GM18873 (cell line): ENCODE results near the gene DYNC2H1.
"Not testable (repeated sequence)": the region's sequence is repeated elsewhere in the genome, so short reads cannot be mapped to it uniquely, and the experiment has no call there.

Experiments
- ATAC-seq: cut with Tn5 transposase; IDR thresholded peaks from one replicate; pipeline ENCODE4 v1.9.1; 2021; ENCODE audit warnings: mild to moderate bottlenecking, moderate library complexity, moderate number of reproducible peaks; ENCODE audit not compliant: unreplicated experiment, low FRiP score

Gene DYNC2H1

GRCh38 chr11:103364687-103365086, 255.5 kb downstream of the DYNC2H1 start:
- no peak for ATAC-seq

- ATAC-seq: no peak
Observed at GRCh38 chr11:103367650-103368049, 258.4 kb downstream of the DYNC2H1 start.

- ATAC-seq: no peak
Observed at GRCh38 chr11:103368145-103368544, 258.9 kb downstream of the DYNC2H1 start.

GRCh38 chr11:103370076-103370475, 260.9 kb downstream of the DYNC2H1 start:
- ATAC-seq: no peak

- no peak for ATAC-seq
Observed at GRCh38 chr11:103372906-103373305, 263.7 kb downstream of the DYNC2H1 start.

- ATAC-seq: not testable (repeated sequence)
Observed at GRCh38 chr11:103374227-103374626, 265.0 kb downstream of the DYNC2H1 start.

GRCh38 chr11:103378931-103379330, 269.7 kb downstream of the DYNC2H1 start:
- ATAC-seq: no peak

GRCh38 chr11:103380031-103380430, 270.8 kb downstream of the DYNC2H1 start:
- ATAC-seq: no peak

- ATAC-seq: no peak
Observed at GRCh38 chr11:103384652-103385051, 275.4 kb downstream of the DYNC2H1 start.

- no peak for ATAC-seq
Observed at GRCh38 chr11:103395612-103396011, 286.4 kb downstream of the DYNC2H1 start.

GRCh38 chr11:103396237-103396636, 287.0 kb downstream of the DYNC2H1 start:
- no peak for ATAC-seq

GRCh38 chr11:103397369-103397768, 288.1 kb downstream of the DYNC2H1 start:
- no peak for ATAC-seq

GRCh38 chr11:103398829-103399228, 289.6 kb downstream of the DYNC2H1 start:
- ATAC-seq: no peak

- ATAC-seq: no peak
Observed at GRCh38 chr11:103406357-103406756, 297.1 kb downstream of the DYNC2H1 start.

- ATAC-seq: no peak
Observed at GRCh38 chr11:103407641-103408040, 298.4 kb downstream of the DYNC2H1 start.

GRCh38 chr11:103413266-103413888, 304.2 kb downstream of the DYNC2H1 start:
- ATAC-seq: no peak

GRCh38 chr11:103418014-103418413, 308.8 kb downstream of the DYNC2H1 start:
- ATAC-seq: no peak

- no peak for ATAC-seq
Observed at GRCh38 chr11:103420593-103420992, 311.4 kb downstream of the DYNC2H1 start.

GRCh38 chr11:103433386-103434072, 324.3 kb downstream of the DYNC2H1 start:
- no peak for ATAC-seq

GRCh38 chr11:103434073-103434411, 324.8 kb downstream of the DYNC2H1 start:
- ATAC-seq: no peak

- ATAC-seq: no peak
Observed at GRCh38 chr11:103436131-103436770, 327.0 kb downstream of the DYNC2H1 start.

- no peak for ATAC-seq
Observed at GRCh38 chr11:103441021-103441420, 331.8 kb downstream of the DYNC2H1 start.
